K562 (cell line): ENCODE results near the gene SEL1L. TPM values are rescaled to one million over a fixed set of nuclear protein-coding genes. Genes with fewer than 3 reads are reported as not detected.

ENCODE experiments used
- BACH1 ChIP-seq: fragments of 200-800 bp; sonication (Bioruptor generic); IDR thresholded peaks from 2 replicates; pipeline ENCODE4 v1.6.1; 2016; ENCODE audit warnings: missing genetic modification characterization, missing compliant biosample characterization
- DMBX1 ChIP-seq: fragments of 250-450 bp; sonication (Bioruptor Pico); IDR thresholded peaks from 2 replicates; pipeline ENCODE4 v1.8.0; 2022; ENCODE audit warnings: inconsistent platforms, mild to moderate bottlenecking, moderate library complexity, borderline replicate concordance
- EP300 ChIP-seq: IDR thresholded peaks from 2 replicates; pipeline ENCODE4 v1.6.1; 2012; ENCODE audit warnings: low read length, improper control_type of control experiment
- KDM1A ChIP-seq, 2 experiments: fragments of 450-650 bp; IDR thresholded peaks; 2 replicates each; pipeline ENCODE4 v1.6.1; 2016; ENCODE audit warnings: mild to moderate bottlenecking in 2 of 2
- KLF6 ChIP-seq: fragments of 250-450 bp; sonication (Bioruptor Pico); IDR thresholded peaks from 2 replicates; pipeline ENCODE4 v1.4.0; 2020; ENCODE audit warnings: mild to moderate bottlenecking, moderate library complexity, borderline replicate concordance
- NBN ChIP-seq: fragments of 450-650 bp; IDR thresholded peaks from 2 replicates; pipeline ENCODE4 v1.6.1; 2016; ENCODE audit warnings: low read depth, mild to moderate bottlenecking
- NCOR1 ChIP-seq: fragments of 450-650 bp; IDR thresholded peaks from 2 replicates; pipeline ENCODE4 v1.6.1; 2016; ENCODE audit warnings: mild to moderate bottlenecking, moderate library complexity
- POLR2AphosphoS5 ChIP-seq: IDR thresholded peaks from 2 replicates; pipeline ENCODE4 v1.6.1; 2011; ENCODE audit warnings: mild to moderate bottlenecking, low read depth, low read length, moderate library complexity; ENCODE audit not compliant: control insufficient read depth, insufficient read depth
- RFX1 ChIP-seq: fragments of 450-650 bp; IDR thresholded peaks from 2 replicates; pipeline ENCODE4 v1.6.1; 2016; ENCODE audit warnings: mild to moderate bottlenecking, moderate library complexity
- SMARCE1 ChIP-seq: fragments of 450-650 bp; IDR thresholded peaks from 2 replicates; pipeline ENCODE4 v1.7.1; 2016; ENCODE audit warnings: mild to moderate bottlenecking
- SP1 ChIP-seq: sonication (generic); formaldehyde crosslinking; IDR thresholded peaks from 2 replicates; pipeline ENCODE4 v1.8.1; 2022; ENCODE audit warnings: mild to moderate bottlenecking, missing genetic modification reagents
- ZNF174 ChIP-seq: fragments of 250-450 bp; sonication (Bioruptor Pico); IDR thresholded peaks from 2 replicates; pipeline ENCODE4 v1.4.0; 2020; ENCODE audit warnings: mild to moderate bottlenecking
- ZNF212 ChIP-seq: fragments of 450-650 bp; formaldehyde crosslinking; IDR thresholded peaks from 2 replicates; pipeline ENCODE4 v1.4.0; 2020; ENCODE audit warnings: mild to moderate bottlenecking
- ZNF780A ChIP-seq: fragments of 250-450 bp; sonication (Bioruptor Pico); IDR thresholded peaks from 2 replicates; pipeline ENCODE4 v1.5.0; 2021; ENCODE audit warnings: mild to moderate bottlenecking
- polyA plus RNA-seq, 8 experiments: library from polyadenylated mRNA; depleted of rRNA in 4 of 8; stranded (reverse) in 5 of 8; unstranded in 3 of 8; fragments of >200 nt; fragmentation: Nextera tagmentation in 2 of 8; fragmentation: Illumina TruSeq in 1 of 8; extraction: Ambion mirVana in 2 of 8; extraction: Trizol in 1 of 8; gene quantifications; 2 replicates each; pipeline versions ENCODE4 v1.2.1 to v1.2.3, GENCODE V29; 2011 to 2014; ENCODE audit warnings: inconsistent platforms in 1 of 8, missing spikeins in 1 of 8
- total RNA-seq, 7 experiments: library from RNA; depleted of rRNA in 6 of 7; stranded (reverse); fragments of >200 nt in 6 of 7; fragmentation: Illumina TruSeq in 2 of 7; extraction: Trizol in 2 of 7; gene quantifications; 2 replicates each; pipeline versions ENCODE4 v1.2.1 to v1.2.3, GENCODE V29; 2011 to 2021; ENCODE audit warnings: low replicate concordance in 1 of 7
- TF ChIP-seq, protein P1 (sequence below), 3 experiments: fragments of 200-800 bp in 1 of 3; fragments of 250-450 bp in 1 of 3; fragments of 450-650 bp in 1 of 3; sonication (Bioruptor Pico) in 1 of 3; sonication (Bioruptor generic) in 1 of 3; formaldehyde crosslinking in 1 of 3; IDR thresholded peaks; 2 replicates each; pipeline versions ENCODE4 v1.6.1 to v1.8.0; 2016 to 2022; ENCODE audit warnings: mild to moderate bottlenecking in 2 of 3, missing genetic modification characterization in 2 of 3, missing compliant biosample characterization in 1 of 3, moderate library complexity in 1 of 3
- TF ChIP-seq, protein P2 (sequence below), 2 experiments: fragments of 150-350 bp in 1 of 2; IDR thresholded peaks; 2 replicates each; pipeline ENCODE4 v1.6.1; 2012 to 2016; ENCODE audit warnings: low read depth in 2 of 2, low read length in 2 of 2, mild to moderate bottlenecking in 1 of 2, moderate library complexity in 1 of 2
- TF ChIP-seq, protein P3 (sequence below), 2 experiments: fragments of 450-650 bp; conservative IDR thresholded peaks; 2 replicates each; pipeline ENCODE4 v1.6.1; 2017; ENCODE audit warnings: mild to moderate bottlenecking in 2 of 2, moderate library complexity in 2 of 2
- TF ChIP-seq, protein P4 (sequence below): sonication (generic); formaldehyde crosslinking; IDR thresholded peaks from 2 replicates; pipeline ENCODE4 v1.4.0; 2020; ENCODE audit warnings: mild to moderate bottlenecking, missing genetic modification reagents

SEL1L gene
- total and polyA plus RNA-seq, 9 of the 15 experiments (the other 6 are each of a cell fraction or from before 2014, with no cell fraction given) = 7.7 to 21.1 (median 13.6) TPM

DNA sequence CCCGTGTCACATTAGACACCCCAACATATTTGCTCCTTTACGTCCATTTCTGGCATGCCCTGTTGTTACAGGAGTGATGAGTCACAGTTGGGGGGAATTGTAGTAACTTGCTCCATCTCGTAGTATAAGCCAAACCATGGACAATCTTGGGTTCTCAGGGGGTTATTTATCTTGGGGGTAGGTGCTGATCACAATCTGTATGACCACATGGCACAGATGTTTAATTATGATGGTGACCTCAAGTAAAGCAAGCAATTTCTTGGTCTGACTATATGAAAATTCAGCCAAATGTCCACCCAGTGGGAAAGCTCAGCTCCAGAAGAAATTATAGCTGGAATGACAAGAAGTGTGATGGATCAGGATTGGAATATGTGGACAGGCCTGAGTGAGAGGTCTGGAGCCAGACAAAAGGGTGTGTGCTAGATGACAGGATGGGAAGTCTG lies 101.4 kb downstream of the SEL1L start (continued):
- TF ChIP-seq, protein P1, sequence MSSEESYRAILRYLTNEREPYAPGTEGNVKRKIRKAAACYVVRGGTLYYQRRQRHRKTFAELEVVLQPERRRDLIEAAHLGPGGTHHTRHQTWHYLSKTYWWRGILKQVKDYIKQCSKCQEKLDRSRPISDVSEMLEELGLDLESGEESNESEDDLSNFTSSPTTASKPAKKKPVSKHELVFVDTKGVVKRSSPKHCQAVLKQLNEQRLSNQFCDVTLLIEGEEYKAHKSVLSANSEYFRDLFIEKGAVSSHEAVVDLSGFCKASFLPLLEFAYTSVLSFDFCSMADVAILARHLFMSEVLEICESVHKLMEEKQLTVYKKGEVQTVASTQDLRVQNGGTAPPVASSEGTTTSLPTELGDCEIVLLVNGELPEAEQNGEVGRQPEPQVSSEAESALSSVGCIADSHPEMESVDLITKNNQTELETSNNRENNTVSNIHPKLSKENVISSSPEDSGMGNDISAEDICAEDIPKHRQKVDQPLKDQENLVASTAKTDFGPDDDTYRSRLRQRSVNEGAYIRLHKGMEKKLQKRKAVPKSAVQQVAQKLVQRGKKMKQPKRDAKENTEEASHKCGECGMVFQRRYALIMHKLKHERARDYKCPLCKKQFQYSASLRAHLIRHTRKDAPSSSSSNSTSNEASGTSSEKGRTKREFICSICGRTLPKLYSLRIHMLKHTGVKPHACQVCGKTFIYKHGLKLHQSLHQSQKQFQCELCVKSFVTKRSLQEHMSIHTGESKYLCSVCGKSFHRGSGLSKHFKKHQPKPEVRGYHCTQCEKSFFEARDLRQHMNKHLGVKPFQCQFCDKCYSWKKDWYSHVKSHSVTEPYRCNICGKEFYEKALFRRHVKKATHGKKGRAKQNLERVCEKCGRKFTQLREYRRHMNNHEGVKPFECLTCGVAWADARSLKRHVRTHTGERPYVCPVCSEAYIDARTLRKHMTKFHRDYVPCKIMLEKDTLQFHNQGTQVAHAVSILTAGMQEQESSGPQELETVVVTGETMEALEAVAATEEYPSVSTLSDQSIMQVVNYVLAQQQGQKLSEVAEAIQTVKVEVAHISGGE (CRISPR knock-in tag; IDR thresholded peaks at IDR 0.05) = no peak
- TF ChIP-seq KLF6 (CRISPR knock-in tag) (0 out of 2 replicates have a peak, but pooled peaks have one; percentile 22), NBN (no peak), RFX1 (no peak), EP300 (peak; percentile 68), NCOR1 (peak; percentile 54; the same call in 1 of the 2 replicates), BACH1 (tag) (no peak), DMBX1 (peak; percentile 51), KDM1A (IDR thresholded peaks at IDR 0.05) (0 out of 4 replicates have a peak, but pooled peaks of 1 of the 2 experiments have one; percentile 14), ZNF174 (CRISPR knock-in tag) (no peak), ZNF780A (CRISPR knock-in tag) (no peak), POLR2AphosphoS5 (peak; percentile 43; the same call in 1 of the 2 replicates), SMARCE1 (peak; percentile 60), SP1 (CRISPR knock-in tag) (no peak), ZNF212 (CRISPR knock-in tag) (no peak)
- TF ChIP-seq, protein P2, sequence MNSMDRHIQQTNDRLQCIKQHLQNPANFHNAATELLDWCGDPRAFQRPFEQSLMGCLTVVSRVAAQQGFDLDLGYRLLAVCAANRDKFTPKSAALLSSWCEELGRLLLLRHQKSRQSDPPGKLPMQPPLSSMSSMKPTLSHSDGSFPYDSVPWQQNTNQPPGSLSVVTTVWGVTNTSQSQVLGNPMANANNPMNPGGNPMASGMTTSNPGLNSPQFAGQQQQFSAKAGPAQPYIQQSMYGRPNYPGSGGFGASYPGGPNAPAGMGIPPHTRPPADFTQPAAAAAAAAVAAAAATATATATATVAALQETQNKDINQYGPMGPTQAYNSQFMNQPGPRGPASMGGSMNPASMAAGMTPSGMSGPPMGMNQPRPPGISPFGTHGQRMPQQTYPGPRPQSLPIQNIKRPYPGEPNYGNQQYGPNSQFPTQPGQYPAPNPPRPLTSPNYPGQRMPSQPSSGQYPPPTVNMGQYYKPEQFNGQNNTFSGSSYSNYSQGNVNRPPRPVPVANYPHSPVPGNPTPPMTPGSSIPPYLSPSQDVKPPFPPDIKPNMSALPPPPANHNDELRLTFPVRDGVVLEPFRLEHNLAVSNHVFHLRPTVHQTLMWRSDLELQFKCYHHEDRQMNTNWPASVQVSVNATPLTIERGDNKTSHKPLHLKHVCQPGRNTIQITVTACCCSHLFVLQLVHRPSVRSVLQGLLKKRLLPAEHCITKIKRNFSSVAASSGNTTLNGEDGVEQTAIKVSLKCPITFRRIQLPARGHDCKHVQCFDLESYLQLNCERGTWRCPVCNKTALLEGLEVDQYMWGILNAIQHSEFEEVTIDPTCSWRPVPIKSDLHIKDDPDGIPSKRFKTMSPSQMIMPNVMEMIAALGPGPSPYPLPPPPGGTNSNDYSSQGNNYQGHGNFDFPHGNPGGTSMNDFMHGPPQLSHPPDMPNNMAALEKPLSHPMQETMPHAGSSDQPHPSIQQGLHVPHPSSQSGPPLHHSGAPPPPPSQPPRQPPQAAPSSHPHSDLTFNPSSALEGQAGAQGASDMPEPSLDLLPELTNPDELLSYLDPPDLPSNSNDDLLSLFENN (IDR thresholded peaks at IDR 0.05; ENCODE audit: low read depth in 2 of 2, low read length in 2 of 2) = 0 out of 4 replicates have a peak, but pooled peaks of 1 of the 2 experiments have one; percentile 40
- TF ChIP-seq, protein P3, sequence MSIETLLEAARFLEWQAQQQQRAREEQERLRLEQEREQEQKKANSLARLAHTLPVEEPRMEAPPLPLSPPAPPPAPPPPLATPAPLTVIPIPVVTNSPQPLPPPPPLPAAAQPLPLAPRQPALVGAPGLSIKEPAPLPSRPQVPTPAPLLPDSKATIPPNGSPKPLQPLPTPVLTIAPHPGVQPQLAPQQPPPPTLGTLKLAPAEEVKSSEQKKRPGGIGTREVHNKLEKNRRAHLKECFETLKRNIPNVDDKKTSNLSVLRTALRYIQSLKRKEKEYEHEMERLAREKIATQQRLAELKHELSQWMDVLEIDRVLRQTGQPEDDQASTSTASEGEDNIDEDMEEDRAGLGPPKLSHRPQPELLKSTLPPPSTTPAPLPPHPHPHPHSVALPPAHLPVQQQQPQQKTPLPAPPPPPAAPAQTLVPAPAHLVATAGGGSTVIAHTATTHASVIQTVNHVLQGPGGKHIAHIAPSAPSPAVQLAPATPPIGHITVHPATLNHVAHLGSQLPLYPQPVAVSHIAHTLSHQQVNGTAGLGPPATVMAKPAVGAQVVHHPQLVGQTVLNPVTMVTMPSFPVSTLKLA (conservative IDR thresholded peaks at IDR 0.05) = 0 out of 4 replicates have a peak, but pooled peaks of 1 of the 2 experiments have one; percentile 15
- TF ChIP-seq, protein P4, sequence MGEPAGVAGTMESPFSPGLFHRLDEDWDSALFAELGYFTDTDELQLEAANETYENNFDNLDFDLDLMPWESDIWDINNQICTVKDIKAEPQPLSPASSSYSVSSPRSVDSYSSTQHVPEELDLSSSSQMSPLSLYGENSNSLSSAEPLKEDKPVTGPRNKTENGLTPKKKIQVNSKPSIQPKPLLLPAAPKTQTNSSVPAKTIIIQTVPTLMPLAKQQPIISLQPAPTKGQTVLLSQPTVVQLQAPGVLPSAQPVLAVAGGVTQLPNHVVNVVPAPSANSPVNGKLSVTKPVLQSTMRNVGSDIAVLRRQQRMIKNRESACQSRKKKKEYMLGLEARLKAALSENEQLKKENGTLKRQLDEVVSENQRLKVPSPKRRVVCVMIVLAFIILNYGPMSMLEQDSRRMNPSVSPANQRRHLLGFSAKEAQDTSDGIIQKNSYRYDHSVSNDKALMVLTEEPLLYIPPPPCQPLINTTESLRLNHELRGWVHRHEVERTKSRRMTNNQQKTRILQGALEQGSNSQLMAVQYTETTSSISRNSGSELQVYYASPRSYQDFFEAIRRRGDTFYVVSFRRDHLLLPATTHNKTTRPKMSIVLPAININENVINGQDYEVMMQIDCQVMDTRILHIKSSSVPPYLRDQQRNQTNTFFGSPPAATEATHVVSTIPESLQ (CRISPR knock-in tag) = no peak
